NCI-H2081 treated with DMSO at 0.1 percent for 48 hours (cell line): Measurements from ENCODE around the gene ALKBH6.
A peak's percentile ranks its signal among the peaks of the same experiment; 100 is the strongest.

Source experiments
- DNase-seq: peaks from one replicate; lab custom pipeline; 2025; lab: John Stamatoyannopoulos, UW

ALKBH6 gene

DNA sequence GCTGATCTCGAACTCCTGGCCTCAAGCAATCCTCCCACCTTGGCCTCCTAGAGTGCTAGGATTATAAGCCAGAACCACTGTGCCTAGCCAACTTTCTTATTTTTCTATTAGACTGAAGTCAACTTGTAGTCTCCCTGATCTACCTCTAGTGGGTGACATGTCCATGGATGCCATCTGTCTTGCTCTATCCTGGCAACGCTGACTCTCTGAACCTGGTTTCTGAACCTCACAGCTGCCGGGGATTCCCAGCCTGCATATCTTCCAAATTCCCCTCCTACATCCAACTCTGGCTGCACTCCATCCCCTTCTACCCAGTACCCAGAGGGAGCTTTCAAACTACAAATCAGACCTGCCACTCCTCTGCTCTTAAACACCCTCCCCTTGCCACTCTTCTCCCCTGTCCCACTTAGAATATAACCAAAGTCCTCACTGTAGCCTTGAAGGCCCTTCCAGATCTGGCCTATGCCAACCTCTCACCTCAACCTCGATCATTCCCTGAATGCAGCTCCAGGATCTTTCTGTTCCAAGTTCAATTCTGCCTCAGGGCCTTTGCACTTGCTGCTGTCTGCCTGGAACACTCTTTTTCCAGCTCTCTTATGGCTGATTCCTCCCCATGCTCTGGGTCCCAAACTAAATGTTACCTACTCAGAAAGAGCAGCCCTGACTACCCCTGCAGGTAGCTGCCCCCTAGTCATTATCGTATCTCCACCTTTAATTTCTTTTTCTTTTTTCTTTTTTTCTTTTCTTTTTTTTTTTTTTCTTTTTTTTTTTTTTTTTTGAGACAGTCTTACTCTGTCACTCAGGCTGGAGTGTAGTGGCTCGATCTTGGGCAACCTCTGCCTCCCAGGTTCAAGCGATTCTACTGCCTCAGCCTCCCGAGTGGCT is 16.5 kb upstream of the ALKBH6 start:
- DNase-seq, result no peak

DNA sequence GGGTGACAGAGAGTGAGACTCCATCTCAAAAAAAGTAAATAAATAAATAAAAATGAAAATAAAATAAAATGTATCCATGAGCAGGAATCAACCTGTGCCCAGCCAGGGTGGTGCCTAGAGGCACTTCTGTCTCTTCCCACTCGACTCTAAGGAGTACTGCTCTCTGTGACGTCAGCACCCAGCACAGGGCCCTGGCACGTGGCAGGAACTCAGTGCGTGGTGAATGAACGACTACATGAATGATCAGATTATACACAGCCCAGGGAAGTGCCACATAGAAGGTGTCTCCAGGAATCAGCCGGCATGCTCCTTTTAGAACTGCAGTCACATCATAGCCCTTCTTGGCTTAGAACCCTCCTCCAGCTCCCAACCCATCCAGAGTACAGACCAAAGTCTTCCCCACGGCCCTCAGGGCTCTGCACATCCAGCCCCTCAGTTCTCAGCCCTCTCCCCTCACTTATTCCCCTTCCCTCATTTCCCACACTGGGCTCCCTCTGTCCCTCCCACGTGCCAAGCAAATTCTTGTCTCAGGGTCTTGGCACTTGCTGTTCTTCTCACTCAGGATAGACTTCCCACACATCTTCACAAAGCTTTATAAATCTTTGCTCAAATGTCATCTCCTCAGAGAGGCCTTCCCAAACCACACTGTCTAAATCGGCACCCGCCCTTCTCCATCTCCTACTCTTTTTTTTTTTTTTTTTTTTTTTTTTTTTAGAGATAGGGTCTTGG is 14.5 kb upstream of the ALKBH6 start:
- no peak for DNase-seq

DNA sequence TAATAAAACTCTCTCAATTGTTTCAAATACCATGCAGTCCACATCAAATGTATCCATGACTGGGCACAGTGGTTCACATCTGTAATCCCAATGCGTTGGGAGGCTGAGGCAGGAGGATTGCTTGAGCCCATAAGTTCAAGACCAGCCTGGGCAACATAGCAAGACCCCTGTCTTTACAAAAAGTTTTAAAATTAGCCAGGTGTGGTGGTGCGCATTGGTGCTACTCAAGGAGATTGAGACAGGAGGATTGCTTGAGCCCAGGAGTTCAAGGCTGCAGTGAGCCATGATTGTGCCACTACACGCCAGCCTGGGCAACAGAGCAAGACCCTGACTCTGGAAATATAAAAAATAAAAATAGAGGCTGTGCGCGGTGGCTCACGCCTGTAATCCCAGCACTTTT is 13.7 kb upstream of the ALKBH6 start:
- no peak for DNase-seq

DNA sequence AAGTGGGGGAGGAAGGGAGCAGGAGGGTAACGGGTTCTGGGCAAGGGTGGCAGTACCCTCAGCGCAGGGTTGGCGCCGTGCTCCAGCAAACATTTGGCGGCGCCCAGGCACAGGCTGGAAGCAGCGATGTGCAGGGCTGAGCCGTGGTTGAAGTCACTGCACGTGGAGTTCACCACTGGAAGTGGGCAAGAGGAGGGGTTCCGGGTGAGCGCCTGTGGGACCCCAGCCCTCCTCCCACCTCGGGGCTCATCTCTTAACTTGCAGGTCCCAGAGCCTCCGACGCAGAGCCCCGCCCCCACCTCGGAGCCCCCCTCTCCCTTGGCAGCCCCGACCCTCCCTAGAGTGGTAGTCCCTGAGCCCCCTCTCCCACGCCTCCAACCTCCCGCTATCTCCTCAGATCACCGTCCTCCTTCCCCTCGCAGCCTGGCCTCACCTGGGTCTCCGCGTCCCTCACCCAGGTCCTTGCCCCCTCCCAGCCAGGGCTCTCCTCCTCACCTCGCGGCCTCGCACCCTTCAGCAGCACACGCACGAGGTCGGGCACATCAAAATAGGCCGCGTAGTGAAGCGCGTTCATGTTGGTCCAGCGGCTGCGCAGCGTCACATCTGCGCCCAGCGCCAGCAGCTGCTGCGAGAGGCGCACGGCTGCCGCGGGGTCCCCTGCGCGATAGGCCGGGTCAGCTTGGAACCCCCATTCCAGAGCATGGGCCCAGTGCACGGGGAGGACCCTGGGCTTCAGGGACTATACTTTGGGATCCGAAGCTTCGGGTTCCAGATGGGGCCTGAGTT is 12.3 kb upstream of the ALKBH6 start:
- no peak for DNase-seq

DNA sequence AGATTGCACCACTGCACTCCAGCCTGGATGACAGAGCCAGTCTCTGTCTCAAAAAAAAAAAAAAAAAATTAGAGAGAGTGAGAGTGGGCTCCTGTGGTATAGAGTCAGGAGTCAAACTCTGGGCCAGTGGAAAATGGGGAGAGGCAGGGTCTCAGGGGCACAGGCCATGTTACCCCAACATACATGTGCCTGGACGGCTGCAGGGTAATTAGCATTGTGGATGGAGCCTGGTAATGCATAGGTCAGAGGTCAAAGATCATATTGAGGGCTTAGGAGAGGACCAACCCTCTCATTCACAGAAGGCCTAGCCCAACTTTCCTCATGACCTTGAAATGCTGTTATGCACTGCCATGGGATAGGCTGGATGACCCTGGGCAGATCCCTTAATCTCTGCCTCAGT is 11.5 kb upstream of the ALKBH6 start:
- DNase-seq, result no peak

DNA sequence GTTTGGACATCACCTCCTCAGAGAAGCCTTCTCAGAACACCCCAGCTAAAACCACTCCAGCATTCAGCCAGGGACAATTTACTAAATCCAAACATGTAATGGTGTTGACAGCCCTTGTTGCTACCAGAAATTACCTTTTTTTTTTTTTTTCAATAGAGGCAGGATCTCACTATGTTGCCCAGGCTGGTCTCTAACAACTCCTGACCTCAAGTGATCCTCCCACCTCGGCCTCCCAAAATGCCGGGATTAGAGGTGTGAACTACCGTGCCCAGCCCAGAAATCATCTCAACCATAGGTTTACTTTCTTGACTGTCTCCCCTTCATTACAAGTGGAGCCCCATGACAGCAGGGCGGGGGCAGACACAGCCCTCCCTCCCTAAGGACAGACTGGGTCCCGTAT is 9.4 kb upstream of the ALKBH6 start:
- DNase-seq, result no peak

DNA sequence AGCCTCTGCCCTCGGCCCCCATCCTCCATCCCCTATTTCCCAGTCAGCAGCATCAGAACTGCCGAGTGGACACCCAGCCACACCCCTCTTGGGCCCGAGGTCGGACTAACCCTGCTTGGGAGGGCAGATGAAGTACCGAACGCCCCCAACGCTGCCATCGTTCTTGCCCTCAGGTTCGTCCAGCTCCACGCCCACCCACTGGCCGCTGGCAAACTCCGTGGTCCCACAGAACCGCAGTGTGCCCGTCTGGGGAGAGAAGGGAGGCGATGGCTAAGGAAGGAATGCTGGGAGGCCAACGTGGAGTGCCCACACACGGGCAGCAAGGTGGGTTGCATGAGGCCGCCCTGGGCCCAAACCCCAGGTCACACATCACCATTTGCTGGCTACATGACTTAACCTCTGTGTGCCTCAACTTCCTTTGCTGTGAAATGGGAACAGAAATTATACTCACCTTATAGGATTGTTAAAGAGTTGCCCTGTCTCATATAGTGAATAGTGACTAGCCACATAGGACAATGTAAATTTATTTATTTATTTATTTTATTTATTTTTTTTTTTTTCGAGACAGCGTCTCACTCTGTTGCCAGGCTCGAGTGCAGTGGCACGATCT is 5.2 kb upstream of the ALKBH6 start:
- no peak for DNase-seq

DNA sequence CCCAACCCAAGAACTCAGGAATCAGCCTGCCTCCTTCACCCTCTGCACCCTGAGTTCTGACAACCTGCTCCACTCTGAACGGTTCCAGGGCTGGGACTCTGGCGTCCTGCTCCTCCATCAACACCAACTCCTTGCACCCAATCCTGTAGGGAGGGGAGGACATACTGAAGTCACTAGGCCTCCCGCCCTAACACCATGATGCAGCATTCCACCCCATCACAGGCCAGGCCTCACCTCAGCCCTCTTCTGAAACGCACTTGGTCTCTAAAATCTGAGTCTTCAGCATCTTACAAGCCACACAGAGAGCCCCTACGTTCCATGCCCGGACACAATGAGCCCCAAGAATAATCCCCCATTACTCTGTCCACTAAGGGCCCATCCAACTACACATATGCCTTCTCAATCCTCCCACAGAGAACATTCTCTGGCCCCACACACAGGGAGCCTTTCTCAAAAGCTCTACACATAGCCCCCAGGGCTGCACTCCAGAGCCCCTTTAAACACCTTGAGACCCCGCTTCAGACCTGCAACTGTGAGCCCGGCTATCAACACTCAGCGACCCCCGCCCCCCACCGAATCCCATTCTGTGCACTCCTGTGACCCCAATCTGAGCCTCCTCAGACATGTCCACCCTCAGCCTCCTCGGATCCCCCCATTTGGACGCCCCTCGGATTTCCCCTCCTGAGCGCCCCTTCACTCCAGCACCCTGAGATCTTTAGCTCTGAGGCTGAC is 567 bp downstream of the ALKBH6 start:
- DNase-seq, result no peak

DNA sequence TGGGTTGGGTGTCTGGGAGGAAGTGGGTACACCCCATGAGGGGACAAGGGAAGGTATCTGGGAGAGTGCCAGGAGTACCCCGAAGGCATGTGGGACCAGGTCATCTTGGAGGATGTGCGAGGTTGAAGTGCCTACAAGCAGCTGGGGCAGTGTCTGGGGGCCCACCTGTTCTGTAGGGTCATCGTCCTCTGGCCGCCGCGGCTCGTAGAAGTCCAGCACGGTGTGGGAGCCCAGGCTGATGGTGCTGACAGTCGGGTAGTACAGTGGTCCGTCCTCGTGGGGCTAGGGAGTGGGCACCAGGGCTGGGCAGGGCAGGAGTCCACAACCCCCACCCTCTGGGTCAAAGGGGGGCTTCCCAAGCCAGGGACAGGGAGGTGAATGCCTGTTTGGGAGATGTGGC is 3.6 kb downstream of the ALKBH6 start:
- DNase-seq, result no peak

DNA sequence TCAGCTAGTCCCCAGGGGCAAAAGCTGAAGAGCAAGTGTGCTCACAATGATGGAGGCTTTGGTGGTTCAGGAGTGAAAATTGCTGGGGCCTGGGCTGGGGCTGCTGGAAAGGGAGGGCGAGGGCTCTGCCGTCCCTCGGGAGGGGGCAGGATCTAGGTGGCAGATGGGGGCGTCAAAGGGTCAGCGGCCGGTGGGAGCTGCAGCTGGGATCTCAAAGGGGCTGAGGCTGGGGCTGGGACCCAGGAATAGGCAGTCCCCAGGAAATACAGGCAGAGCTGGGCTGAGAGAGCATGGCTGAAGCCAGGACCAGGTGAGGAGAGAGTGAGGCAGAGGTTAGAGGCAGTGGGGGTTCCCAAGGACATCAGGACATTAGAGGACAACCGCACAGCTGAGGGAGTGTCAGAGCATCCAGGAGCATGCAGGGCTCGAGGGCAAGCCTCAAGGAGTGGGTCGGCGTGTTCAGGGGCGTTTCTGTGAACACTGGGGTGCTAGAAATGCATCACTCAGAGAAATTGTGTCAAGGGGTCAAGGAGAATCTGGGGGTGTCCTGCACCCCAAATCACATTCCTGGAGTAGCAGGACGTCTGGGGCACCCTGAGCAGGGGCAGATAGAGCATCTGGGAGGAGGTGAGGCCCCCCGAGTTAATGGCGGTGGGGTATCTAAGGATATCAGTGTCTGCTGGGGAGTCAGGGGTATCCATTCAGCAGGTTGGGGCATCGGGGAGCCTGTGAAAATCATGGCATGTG is 4.2 kb downstream of the ALKBH6 start:
- DNase-seq, result no peak

DNA sequence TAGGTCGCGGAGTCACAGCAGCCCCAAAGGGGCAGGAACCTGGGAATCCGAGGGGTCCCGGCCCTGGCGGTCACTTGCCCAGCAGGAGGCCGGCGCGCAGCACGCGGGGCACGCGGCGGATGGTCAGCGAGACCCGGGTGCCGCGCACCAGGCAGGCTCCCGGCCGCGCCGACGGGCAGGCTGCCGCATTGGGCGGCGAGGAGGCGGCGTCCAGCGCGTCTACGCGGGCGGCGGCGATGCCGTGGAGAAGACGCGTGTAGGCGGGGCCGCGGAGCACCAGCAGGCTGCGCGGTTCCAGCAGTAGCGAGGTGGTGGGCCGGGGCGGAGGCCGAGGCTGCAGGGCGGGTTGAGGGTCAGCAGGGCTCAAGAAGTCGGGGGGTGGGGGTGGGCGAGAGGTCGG is 4.8 kb downstream of the ALKBH6 start:
- DNase-seq, result no peak

DNA sequence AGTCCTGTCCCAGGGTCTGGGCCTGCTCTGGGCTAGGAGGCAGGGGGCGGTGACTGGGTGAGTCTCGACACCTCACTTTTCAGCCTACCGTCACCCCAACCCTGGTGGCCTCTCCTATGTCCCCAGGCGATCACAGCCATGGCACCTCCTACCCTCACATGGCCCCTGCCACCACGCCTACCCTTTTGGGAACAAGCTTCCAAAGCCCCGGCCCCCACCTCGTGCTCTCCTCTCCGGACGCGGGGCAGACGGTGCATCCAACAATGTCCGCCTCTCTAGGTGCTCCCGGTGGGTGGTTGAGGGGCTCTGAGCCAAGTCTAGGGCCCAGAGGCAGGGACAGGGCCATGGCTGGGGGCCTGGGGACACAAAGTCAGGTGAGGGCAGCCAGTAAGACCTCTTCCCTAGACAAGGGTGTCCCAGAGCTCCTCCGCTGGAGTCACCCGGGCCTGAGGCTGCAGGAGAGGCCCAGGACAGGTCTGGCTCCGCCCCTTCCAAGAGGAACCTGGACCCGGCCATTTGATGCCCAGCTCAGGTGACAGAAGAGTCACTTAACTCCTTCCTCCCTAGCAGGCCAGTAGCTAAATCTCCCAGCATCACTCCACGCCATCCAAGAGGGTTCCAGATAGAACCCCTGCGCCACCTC is 5.6 kb downstream of the ALKBH6 start, which contains the start of gene SYNE4:
Gene SYNE4, minus strand, starts transcription at position 478 of the 643 bp plus-strand sequence. Its CDS starts 132 bp downstream, at position 346.
- no peak for DNase-seq

DNA sequence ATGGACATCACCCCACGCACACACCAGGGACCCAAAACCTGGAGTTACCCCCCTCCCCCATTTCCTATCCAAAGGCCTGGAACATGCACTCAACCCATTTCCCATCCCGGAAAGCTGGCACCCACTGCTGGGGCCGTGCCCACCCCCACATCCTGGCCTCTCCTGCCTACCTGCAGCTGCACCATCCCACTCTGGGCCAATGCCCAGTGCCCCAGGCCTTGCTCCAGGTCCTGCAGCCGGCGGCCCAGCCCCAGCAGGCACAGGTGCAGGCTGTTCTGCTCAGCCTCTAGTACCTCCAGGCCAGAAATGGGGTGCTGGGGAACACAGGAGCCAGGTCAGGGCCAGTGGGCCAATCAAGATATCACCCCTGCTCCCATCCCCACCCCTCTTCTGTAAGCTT is 7.1 kb downstream of the ALKBH6 start:
- no peak for DNase-seq

DNA sequence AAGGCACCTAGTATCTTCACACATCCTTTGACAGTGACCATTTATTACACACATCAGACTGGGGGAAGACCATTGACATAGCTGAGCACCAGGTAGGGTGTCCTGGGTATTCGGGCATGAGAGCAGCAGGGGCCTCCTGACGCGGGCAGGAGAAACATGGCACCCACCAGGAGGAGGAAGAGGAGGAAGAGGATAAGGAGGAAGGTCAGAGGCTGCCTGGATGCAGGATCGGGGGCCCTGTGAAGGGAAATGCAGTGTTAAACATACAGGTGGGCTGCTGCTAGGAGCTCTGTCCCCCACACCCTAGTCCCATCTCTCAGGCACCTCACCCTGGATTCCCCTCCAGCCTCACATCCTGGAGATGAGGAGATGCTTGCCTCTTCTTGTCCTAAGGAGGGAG is 10.7 kb downstream of the ALKBH6 start:
- no peak for DNase-seq

DNA sequence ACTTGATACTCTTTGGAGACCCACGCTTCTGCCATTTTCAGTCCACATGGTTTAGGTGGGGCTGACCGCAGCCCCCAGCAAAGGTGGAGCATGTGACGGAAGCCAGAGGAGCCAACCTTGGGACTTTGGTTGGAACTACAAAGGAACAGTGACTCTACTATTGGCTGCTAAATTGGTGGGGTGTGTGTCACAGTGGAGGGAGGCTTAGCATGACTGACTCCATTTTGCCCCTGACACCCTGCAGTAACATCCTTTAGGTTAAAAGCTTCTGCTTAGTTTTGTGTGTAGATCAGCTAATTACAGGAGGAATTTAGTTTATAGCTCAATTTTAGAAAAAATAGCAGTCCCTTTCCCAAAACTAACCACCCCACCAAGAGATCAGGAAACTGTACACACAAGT is 12.4 kb downstream of the ALKBH6 start:
- no peak for DNase-seq

DNA sequence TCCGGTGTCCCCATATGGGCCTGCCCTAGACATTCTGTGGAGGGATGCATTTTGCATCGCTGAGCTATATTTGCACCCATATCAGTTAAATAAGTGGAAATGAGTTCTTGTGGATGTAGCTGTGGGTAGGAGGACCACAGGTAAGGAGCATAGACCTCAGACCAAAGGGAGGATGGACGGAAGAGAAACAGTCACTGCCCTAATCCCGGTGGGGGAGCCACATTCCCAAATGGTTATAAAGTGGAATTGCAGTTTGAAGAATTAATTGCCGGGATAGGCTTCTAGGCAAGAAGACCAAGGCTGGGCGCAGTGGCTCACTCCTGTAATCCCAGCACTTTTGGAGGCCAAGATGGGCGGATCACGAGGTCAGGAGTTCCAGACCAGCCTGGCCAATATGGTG is 17.2 kb downstream of the ALKBH6 start:
- no peak for DNase-seq

DNA sequence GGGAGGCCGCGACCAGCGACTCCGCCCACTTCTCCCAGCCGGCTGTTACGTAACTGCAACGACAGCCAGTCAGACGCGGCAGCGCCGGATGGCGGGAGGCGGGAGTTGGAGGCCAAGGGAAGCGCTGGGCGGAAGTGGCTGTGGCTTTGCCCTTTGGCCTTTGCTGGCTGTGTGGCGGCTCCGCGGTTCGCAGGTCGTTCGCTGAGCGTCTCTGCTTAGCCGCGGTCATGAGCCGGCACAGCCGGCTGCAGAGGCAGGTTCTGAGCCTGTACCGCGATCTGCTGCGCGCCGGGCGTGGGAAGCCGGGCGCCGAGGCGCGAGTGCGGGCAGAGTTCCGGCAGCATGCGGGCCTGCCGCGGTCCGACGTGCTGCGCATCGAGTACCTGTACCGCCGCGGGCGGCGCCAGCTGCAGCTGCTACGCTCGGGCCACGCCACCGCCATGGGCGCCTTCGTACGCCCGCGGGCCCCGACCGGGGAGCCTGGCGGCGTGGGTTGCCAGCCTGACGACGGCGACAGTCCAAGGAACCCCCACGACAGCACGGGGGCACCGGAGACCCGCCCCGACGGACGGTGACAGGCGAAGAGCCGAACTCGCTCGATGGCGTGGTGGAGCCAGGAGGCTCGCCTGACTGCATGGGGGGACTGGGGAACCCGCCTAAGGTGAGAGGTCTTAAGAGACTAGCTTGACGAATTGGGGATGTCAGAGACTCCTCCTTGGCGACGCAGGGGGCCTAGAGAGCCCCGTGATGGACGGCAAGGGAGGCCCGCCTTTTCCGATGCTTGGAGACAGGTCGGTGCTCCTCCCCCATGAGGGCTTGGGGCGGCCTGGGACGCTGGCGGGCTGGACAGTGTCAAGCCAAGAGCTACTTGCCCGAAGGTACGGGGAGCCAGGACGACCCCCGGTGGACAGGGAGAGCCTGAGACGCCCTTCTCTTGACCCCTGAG is 18.7 kb downstream of the ALKBH6 start, which contains the start of gene SDHAF1:
Gene SDHAF1, plus strand, starts transcription at position 141 of the 946 bp plus-strand sequence. Its CDS starts 87 bp downstream, at position 228.
- DNase-seq, result peak; percentile 55

DNA sequence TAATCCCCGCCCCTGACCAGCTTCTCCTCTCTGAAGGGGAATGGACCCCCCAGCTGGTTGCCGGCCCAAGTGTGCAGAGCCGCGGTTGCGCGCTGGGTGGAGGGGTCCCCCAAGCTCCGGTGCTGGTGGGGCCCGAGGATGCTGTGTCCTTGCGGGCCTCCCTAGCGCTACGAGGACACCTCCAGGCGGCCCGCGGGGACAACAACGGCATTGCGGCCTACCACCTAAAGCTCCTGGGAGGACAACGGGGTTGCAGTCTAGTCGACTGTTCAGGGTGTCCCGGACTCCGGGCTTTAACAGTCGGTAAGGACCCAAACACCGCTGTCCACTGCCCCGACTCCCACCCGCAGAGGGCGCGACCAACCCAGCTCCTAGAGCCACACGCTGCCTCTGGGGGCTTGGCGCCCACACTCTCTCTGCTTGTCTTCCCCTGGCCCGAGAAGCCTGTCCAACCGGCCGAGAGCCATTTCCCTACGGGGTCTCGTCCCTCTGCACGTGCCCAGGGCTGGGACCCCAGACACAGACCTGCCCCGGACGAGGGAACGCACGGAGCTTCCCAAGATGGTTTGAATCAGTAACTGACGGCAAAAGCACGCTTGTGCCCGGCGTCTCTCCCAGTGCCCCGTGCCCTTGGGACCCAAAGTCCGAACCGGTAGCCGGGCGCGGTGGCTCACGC is 20.0 kb downstream of the ALKBH6 start:
- DNase-seq, result no peak
